ENCODE measurements around the gene ZNF81.
"Not testable (repeated sequence)": the region's sequence is repeated elsewhere in the genome, so short reads cannot be mapped to it uniquely, and the experiment has no call there.

The ZNF81 gene

GRCh38 chrX:47936940-47937317 is 100.2 kb downstream of the ZNF81 start:
- no peak for DNase-seq

DNA sequence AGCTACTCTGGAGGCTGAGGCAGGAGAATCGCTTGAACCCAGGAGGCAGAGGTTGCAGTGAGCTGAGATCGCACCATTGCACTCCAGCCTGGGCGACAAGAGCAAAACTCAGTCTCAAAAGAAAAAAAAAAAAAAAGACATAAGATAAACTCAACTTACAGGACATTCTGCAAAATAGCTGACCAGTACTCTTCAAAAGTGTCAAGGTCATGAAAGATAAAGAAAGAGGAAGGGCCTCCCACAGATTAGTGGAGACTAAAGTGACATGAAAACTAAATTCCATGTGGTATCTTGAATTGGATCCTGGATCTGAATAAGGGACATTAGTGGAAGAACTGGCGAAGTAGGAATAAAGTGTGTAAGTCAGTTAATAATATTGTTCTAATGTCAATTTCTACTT is 103.7 kb downstream of the ZNF81 start:
- no peak for DNase-seq

GRCh38 chrX:47941423-47941822 is 104.7 kb downstream of the ZNF81 start:
- no peak for DNase-seq

- DNase-seq = not testable (repeated sequence)
Measured at GRCh38 chrX:47955295-47955694, 118.6 kb downstream of the ZNF81 start.

DNA sequence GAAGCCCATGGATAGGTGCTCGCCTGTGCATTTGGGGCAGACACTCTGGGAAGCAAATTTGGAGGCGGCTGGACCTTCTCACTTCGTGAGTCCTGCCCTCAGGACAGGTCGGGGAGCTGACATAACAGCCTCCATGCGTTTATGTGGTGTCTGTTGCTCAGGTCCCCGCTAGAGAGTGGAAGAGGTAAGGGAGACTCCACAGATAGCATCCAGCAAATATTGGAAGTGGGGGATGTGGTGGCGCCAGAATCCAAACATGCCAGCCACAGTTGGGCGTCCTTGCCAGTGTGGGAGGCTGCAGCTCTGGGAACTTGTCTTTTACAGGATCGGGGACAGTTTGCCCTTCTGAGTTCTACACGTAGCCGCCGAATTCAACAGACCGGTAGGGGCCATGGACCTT is 119.3 kb downstream of the ZNF81 start:
- no peak for DNase-seq

DNA sequence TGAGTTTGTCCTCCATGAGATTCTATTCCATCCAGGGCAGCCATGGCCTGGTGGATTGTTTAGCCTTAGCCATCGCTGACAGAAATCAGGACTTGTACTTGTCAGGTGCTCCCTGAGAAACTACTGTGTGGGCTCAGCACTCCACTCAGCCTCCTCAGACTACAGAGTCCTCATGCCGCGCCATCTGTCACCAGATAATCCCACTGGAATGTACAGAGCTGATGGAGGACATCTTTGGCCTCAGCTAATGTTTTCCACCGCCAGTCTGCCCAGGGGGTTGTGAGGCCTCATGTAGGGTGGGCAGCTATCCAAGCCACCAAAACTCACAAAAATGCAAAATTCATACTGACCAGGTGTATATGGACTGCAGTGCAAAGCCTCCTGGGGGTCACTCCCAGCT is 121.5 kb downstream of the ZNF81 start:
- not testable (repeated sequence) for DNase-seq

DNA sequence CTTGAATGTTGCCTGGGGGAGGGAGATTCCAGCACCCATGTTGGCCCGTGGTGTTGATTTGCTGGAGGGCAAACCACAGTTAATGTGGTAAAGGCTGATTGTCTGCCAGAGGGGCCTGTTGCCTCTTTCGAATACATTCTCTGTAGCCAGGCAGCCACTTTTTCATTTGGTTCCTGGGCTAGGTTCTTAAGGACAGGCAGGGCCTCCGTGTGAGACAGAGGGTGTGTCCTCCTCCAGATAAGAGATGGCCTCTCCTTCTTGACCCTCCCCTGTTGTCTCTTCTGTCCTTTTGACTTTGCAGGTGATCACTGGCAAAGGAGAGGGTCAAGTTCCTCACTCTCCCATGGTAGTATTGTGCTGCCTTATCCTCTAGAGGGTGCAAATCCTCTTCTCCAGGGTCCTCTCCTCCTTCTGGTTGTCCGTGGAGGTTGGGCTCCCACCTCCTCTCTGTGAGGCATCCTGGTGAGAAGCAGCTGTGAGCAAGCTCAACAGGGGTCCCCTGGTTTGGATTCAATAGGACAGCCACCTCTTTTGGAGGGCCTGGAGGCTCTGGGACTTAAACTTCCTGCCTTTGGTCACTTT is 122.2 kb downstream of the ZNF81 start:
- DNase-seq = no peak

DNA sequence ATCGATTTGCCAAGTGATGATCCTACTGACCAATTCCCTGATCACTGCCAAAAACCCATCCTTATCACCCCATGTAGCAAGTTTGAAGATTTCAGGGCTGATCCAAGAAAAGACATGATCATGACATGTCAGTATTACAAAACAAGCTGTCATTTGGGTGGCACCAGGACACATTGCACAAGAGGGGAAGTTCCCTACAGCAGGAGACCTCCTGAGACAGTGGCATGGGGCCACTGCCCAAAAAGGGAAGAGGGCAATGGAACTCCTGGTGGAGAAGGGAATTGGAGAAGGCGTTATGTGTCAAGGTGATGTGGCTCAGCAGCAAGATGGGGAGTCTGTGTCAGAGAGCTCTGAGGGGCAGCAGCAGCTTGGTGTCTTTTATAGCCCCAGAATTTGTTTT is 123.7 kb downstream of the ZNF81 start:
- no peak for DNase-seq

GRCh38 chrX:47961830-47962229 is 125.1 kb downstream of the ZNF81 start:
- DNase-seq = not testable (repeated sequence)

DNA sequence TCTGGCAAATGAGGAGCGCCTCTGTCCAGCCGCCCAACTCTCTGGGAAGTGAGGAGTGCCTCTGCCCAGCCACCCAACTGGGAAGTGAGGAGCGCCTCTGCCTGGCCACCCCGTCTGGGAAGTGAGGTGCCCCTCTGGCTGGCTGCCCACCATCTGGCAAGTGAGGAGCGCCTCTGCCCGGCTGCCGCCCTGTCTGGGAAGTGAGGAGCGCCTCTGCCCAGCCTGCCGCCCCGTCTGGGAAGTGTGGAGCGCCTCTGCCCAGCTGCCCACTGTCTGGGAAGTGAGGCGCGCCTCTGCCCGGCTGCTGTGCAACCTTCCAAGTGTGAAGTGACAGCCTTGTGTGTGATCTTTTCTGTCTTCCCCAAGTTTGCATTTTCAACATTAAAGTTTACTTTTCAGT is 128.8 kb downstream of the ZNF81 start:
- DNase-seq = not testable (repeated sequence)
